SJCRH30 (cell line): ENCODE measurements around the gene AVEN. TPM values are rescaled to one million over a fixed set of nuclear protein-coding genes. Genes with fewer than 3 reads are reported as not detected.
A peak's percentile ranks its signal among the peaks of the same experiment; 100 is the strongest.
"Not testable (repeated sequence)": the region's sequence is repeated elsewhere in the genome, so short reads cannot be mapped to it uniquely, and the experiment has no call there.

Experiments used
- DNase-seq, 2 experiments: peaks; one replicate each; pipeline ENCODE4 v3.0.0-alpha.2; 2015 to 2020
- H3K27ac ChIP-seq: fragments of 250-450 bp; sonication (Bioruptor Pico); 2 replicates; pipeline ENCODE4 v1.5.1; 2020; ENCODE audit warnings: mild to moderate bottlenecking, moderate library complexity
- H3K27me3 ChIP-seq: fragments of 250-450 bp; sonication (Bioruptor Pico); 2 replicates; pipeline ENCODE4 v1.5.1; 2020; ENCODE audit warnings: mild to moderate bottlenecking, moderate library complexity
- H3K36me3 ChIP-seq: fragments of 250-450 bp; sonication (Bioruptor Pico); 2 replicates; pipeline ENCODE4 v1.5.1; 2020; ENCODE audit warnings: mild to moderate bottlenecking, moderate library complexity
- H3K4me1 ChIP-seq: fragments of 250-450 bp; sonication (Bioruptor Pico); 2 replicates; pipeline ENCODE4 v1.5.1; 2020; ENCODE audit warnings: mild to moderate bottlenecking, moderate library complexity
- H3K4me3 ChIP-seq: fragments of 250-450 bp; sonication (Bioruptor Pico); 2 replicates; pipeline ENCODE4 v1.5.1; 2020; ENCODE audit warnings: mild to moderate bottlenecking, moderate library complexity
- H3K9me3 ChIP-seq: fragments of 250-450 bp; sonication (Bioruptor Pico); replicated peaks from 2 replicates; pipeline ENCODE4 v1.5.1; 2020; ENCODE audit warnings: mild to moderate bottlenecking, moderate library complexity
- total RNA-seq: library from RNA; depleted of rRNA; stranded (reverse); fragments of >200 nt; shearing (Covaris generic); gene quantifications from 2 replicates; pipeline ENCODE4 v1.2.3, GENCODE V29; 2014

AVEN gene
- total RNA-seq, 1 experiment from 2014 or later, result 16.8 TPM

- no peaks in the 10 kb centered on the region for H3K27me3 ChIP-seq
- peaks cover 21% of the 10 kb centered on the region for H3K9me3 ChIP-seq
- H3K4me1 ChIP-seq, result peaks cover 8% of the 10 kb centered on the region
- no peak for DNase-seq
- no peak overlapping the region for H3K27ac ChIP-seq
- no peak overlapping the region for H3K4me3 ChIP-seq
- H3K36me3 ChIP-seq, result no peaks in the 10 kb centered on the region
Observed at GRCh38 chr15:34054081-34054707, 15.2 kb upstream of the AVEN start.

- not testable (repeated sequence) for H3K36me3 ChIP-seq, H3K27ac ChIP-seq, H3K4me3 ChIP-seq, DNase-seq, H3K27me3 ChIP-seq
- peaks cover 21% of the 10 kb centered on the region for H3K9me3 ChIP-seq
- H3K4me1 ChIP-seq, result peaks cover 16% of the 10 kb centered on the region
Observed at GRCh38 chr15:34050385-34050784, 11.4 kb upstream of the AVEN start.

- H3K9me3 ChIP-seq, result peaks cover 16% of the 10 kb centered on the region
- H3K27me3 ChIP-seq, result no peaks in the 10 kb centered on the region
- H3K4me3 ChIP-seq, result no peak overlapping the region
- no peaks in the 10 kb centered on the region for H3K36me3 ChIP-seq
- peak in 1 of 2 experiments; percentile 41 for DNase-seq
- peaks cover 16% of the 10 kb centered on the region for H3K4me1 ChIP-seq
- peak overlapping the region; percentile 97 for H3K27ac ChIP-seq
Observed at GRCh38 chr15:34049112-34049511, 10.1 kb upstream of the AVEN start.

GRCh38 chr15:34047893-34048775 is 9.1 kb upstream of the AVEN start:
- H3K4me1 ChIP-seq, result peaks cover 16% of the 10 kb centered on the region
- H3K27me3 ChIP-seq, result no peaks in the 10 kb centered on the region
- peaks cover 16% of the 10 kb centered on the region for H3K9me3 ChIP-seq
- H3K36me3 ChIP-seq, result no peaks in the 10 kb centered on the region
- DNase-seq, result peak; percentile 93 to 94
- H3K27ac ChIP-seq, result peak overlapping the region; percentile 97
- peak overlapping the region; percentile 52 for H3K4me3 ChIP-seq

- no peak overlapping the region for H3K27ac ChIP-seq
- H3K4me1 ChIP-seq, result peaks cover 16% of the 10 kb centered on the region
Observed at GRCh38 chr15:34046471-34047145, 7.6 kb upstream of the AVEN start.

GRCh38 chr15:34043813-34044212 is 4.8 kb upstream of the AVEN start:
- Histone ChIP-seq H3K4me1 (peaks cover 14% of the 10 kb centered on the region), H3K4me3 (no peak overlapping the region), H3K9me3 (no peaks in the 10 kb centered on the region), H3K27me3 (no peaks in the 10 kb centered on the region), H3K36me3 (no peaks in the 10 kb centered on the region), H3K27ac (no peak overlapping the region)
- no peak for DNase-seq

More at GRCh38 chr15:34046471-34047145, 7.6 kb upstream of the AVEN start:
- H3K27me3 ChIP-seq, result no peaks in the 10 kb centered on the region
- H3K4me3 ChIP-seq, result no peak overlapping the region
- peaks cover 16% of the 10 kb centered on the region for H3K9me3 ChIP-seq
- no peak for DNase-seq
- H3K36me3 ChIP-seq, result no peaks in the 10 kb centered on the region

GRCh38 chr15:34043391-34043790 is 4.4 kb upstream of the AVEN start:
- Histone ChIP-seq H3K4me1 (peaks cover 10% of the 10 kb centered on the region), H3K4me3 (no peak overlapping the region), H3K27ac (no peak overlapping the region), H3K27me3 (no peaks in the 10 kb centered on the region), H3K9me3 (no peaks in the 10 kb centered on the region), H3K36me3 (no peaks in the 10 kb centered on the region)
- DNase-seq, result no peak

GRCh38 chr15:34039790-34040113 is 748 bp upstream of the AVEN start:
- no peaks in the 10 kb centered on the region for H3K9me3 ChIP-seq
- no peak for DNase-seq
- H3K27ac ChIP-seq, result no peak overlapping the region; the same call in 1 of the 2 replicates
- no peaks in the 10 kb centered on the region for H3K27me3 ChIP-seq
- H3K4me1 ChIP-seq, result peaks cover 6% of the 10 kb centered on the region
- H3K36me3 ChIP-seq, result no peaks in the 10 kb centered on the region
- H3K4me3 ChIP-seq, result peak overlapping the region; percentile 93

GRCh38 chr15:34038023-34038870 is 757 bp downstream of the AVEN start:
- Histone ChIP-seq H3K9me3 (no peaks in the 10 kb centered on the region), H3K4me3 (peak overlapping the region; percentile 93), H3K27me3 (no peaks in the 10 kb centered on the region), H3K4me1 (peaks cover 6% of the 10 kb centered on the region), H3K27ac (peak overlapping the region; percentile 89), H3K36me3 (no peaks in the 10 kb centered on the region)
- DNase-seq, result peak; percentile 79 to 83

- Histone ChIP-seq H3K36me3 (no peaks in the 10 kb centered on the region), H3K27ac (no peak overlapping the region), H3K27me3 (no peaks in the 10 kb centered on the region), H3K4me1 (no peaks in the 10 kb centered on the region; the same call in 1 of the 2 replicates), H3K9me3 (no peaks in the 10 kb centered on the region), H3K4me3 (no peak overlapping the region)
- no peak for DNase-seq
Observed at GRCh38 chr15:34031987-34032760, 6.8 kb downstream of the AVEN start.

GRCh38 chr15:34027606-34028005 is 11.4 kb downstream of the AVEN start:
- no peak overlapping the region for H3K27ac ChIP-seq
- H3K4me1 ChIP-seq, result no peaks in the 10 kb centered on the region
- no peak overlapping the region for H3K4me3 ChIP-seq
- H3K27me3 ChIP-seq, result no peaks in the 10 kb centered on the region
- H3K9me3 ChIP-seq, result no peaks in the 10 kb centered on the region
- no peak for DNase-seq
- no peaks in the 10 kb centered on the region for H3K36me3 ChIP-seq

GRCh38 chr15:34025252-34025651 is 13.8 kb downstream of the AVEN start:
- H3K27ac ChIP-seq, result no peak overlapping the region
- no peaks in the 10 kb centered on the region for H3K36me3 ChIP-seq
- H3K4me1 ChIP-seq, result no peaks in the 10 kb centered on the region
- no peaks in the 10 kb centered on the region for H3K9me3 ChIP-seq
- H3K4me3 ChIP-seq, result no peak overlapping the region
- H3K27me3 ChIP-seq, result no peaks in the 10 kb centered on the region
- DNase-seq, result no peak

- H3K36me3 ChIP-seq, result no peaks in the 10 kb centered on the region
- no peaks in the 10 kb centered on the region for H3K4me1 ChIP-seq
- DNase-seq, result no peak
- no peak overlapping the region for H3K27ac ChIP-seq
- no peaks in the 10 kb centered on the region; the same call in 1 of the 2 replicates for H3K9me3 ChIP-seq
- H3K27me3 ChIP-seq, result no peaks in the 10 kb centered on the region
- H3K4me3 ChIP-seq, result no peak overlapping the region
Observed at GRCh38 chr15:34023907-34024306, 15.1 kb downstream of the AVEN start.
